Stimulated activated CD8-positive, alpha-beta memory T cell treated with anti-CD3 and anti-CD28 coated beads, Interleukin-15, amount 100 ng/mL, for 48 hours (primary cell): ENCODE data around the gene NHLRC2.
A peak's percentile ranks its signal among the peaks of the same experiment; 100 is the strongest.
"Not testable (repeated sequence)": the region's sequence is repeated elsewhere in the genome, so short reads cannot be mapped to it uniquely, and the experiment has no call there.

ENCODE experiments used
- DNase-seq, 2 donors: peaks; one replicate each; pipeline ENCODE4 v3.0.0-alpha.2; 2020; ENCODE audit warnings: low read depth in 2 of 2

The NHLRC2 gene

DNA sequence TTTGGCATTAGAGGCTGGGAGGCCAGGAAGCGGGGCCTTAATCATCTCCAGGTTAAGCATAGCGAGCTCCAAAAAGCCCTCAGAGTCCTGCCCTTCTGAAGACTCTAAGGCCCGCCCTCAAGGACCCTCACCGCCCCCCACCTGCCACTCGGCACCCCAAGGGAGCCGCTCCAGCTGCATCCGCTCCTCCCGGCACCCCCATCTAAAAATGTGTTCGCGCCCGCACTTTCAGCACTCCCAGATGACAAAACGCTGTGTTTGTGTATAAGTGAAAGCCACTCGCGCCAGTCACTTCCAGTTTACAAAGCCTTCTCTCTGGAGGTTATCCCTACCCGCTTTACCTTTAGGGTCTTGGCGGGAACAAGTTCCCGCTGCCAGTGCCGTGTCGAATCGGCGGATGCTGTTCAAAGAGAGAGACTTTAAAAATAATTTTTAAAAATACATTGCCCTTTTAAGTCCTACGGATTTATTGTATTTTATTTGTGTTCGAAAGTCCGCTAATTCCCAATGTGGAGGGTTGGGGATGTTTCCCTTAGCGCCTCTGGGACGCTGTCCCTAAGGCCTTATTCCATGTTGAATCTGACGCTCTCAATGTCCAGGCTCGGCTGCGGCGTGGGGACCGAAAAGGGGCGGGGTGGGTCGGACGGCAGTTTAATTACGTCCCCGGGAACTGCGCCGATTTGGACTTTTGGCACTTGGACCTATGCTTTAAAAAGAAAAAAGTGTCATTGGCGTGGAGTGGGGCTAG is at the start of gene NHLRC2, which contains the start of gene DCLRE1A:
TSS of gene NHLRC2 (plus strand) at position 649 of the 748 bp plus-strand sequence. CDS start 212 bp downstream, outside the sequence.
TSS of gene DCLRE1A (minus strand) at position 70 of the 748 bp plus-strand sequence. CDS start 900 bp downstream, outside the sequence.
- DNase-seq, result peak; percentile 45 to 50

DNA sequence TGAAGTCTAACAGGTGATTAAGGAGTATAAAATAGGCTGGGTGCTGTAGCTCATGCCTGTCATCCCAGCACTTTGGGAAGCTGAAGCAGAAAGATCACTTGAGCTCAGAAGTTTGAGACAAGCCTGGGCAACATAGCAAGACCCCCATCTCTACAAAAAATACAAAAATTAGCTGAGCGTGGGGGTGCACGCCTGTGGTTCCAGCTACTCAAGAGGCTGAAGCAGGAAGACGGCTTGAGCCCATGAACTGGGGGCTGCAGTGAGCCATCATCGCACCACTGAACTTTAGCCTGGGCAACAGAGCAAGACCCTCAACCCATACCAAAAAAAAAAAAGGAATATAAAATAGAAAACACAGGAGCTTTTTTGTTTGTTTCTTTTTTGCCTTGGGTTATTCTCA is 48.0 kb upstream of the NHLRC2 start:
- DNase-seq, result no peak

DNA sequence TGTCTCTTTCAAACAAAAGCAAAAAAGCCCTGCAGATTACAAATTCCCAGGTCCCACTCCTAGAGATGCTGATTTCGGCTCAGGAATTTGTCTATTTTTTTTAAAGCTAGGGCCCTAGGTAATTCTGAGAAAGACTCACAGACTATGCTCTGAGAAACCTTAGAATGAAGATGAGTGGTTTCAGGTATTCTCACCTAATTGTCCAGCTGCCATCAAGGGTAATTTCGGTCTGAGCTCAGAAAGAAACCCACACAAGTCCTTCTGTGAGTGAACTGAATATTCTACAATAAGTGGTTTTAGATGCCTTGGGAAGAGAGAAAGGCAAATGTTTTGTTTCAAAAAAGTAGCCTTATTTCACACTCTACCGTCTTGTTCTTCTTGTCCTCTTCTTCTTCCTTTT is 46.3 kb upstream of the NHLRC2 start:
- no peak for DNase-seq

- DNase-seq, result not testable (repeated sequence)
Measured at GRCh38 chr10:113814700-113815099, 39.8 kb upstream of the NHLRC2 start.

DNA sequence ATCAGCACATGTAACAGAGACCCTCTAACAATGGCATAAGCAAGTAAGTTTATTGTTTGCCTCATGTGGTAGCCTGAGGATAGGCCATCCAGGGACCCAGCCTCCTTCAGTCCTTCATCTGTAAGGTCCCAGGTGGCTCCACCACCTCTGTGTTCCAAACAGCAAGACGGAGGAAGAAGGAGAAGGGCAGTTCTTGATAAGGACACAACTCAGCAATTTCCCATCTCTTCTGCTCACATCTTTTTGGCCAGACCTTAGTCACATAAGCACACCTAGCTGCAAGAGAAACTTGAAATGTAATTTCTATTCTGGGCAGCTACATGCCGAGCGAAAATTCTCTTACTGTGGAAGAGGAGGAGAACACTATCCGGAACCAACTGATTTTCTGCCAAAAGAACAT is 34.5 kb upstream of the NHLRC2 start:
- DNase-seq, result no peak

DNA sequence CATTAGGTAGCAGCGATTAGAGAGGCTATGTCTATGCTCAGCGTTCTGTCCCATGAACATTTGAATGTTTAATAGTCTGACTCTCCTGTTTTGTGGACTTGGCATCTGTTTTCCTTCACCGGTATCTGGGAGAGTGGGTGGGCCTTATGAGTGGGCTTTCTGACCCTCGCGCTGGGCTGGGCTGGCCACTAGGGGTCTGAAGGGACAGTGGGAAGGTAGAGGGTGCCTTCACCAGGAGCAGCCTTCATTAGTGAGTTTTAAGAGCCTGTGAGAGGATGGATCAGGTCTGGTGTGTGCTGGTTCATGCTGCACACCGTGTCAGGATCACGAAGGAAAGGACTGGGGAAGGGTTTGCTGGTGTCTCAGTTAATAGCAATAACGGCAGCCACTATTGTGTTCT is 34.0 kb upstream of the NHLRC2 start:
- no peak for DNase-seq

GRCh38 chr10:113821306-113821705 is 33.2 kb upstream of the NHLRC2 start:
- DNase-seq, result not testable (repeated sequence)

- DNase-seq, result no peak
Measured at GRCh38 chr10:113822174-113822573, 32.3 kb upstream of the NHLRC2 start.

DNA sequence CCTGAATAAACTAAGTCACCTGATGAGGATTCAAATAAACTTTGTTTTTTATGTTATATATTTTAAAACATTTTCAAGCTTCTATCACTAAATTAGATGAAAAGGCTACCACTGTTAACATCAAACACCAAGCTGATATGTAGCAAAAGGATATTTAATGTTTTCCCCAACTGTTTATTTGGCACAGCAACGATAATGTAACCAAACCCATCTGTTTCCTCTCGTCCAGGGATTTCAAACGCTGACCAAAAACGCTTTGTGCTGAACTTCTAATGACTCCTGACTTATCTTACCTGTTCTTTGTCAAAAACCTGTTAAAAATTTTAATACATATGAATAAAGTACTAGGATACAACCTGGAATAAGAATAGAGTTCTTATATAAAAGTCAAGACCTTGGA is 31.1 kb upstream of the NHLRC2 start:
- no peak for DNase-seq

GRCh38 chr10:113825791-113826190 is 28.7 kb upstream of the NHLRC2 start:
- DNase-seq, result no peak

GRCh38 chr10:113828567-113828966 is 25.9 kb upstream of the NHLRC2 start:
- not testable (repeated sequence) for DNase-seq

DNA sequence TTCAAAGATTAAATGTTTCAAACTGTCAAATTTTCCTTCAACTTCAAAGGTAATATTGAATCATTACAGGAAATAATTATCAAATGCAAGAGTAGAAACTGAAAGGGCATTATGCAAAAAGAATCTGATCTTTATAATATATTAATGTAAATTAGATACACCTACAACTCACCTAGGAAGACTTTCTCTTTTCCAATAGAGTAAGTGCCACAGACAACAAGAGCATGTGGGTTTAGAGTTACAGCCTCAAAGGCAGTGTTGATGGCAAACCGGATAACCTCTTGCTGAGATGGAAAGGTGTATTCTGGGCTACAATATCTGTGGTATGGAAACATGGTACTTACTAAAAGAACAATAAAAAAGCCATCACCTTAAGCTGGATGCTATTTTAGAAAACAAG is 12.3 kb upstream of the NHLRC2 start:
- DNase-seq, result no peak

GRCh38 chr10:113843972-113844485 is 10.4 kb upstream of the NHLRC2 start:
- DNase-seq, result no peak

DNA sequence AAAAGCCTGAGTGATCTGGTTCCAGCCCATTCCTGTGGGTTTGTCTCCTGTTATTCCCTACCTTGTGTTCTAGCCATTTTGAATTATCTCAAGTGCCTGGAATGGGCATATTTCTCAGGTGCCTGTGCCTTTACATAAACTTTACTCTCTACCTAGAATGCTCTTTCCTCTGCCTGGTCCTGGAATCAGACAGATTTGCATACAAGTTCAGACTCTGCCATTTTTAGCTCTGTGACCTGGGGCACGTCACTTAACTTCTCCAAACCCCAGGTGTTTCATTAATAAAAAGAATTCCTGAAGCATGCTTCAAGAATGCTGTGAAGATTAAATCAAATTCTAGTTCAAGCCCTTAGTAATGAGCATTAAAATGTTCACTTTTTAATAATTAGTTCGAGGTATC is 8.4 kb upstream of the NHLRC2 start:
- no peak for DNase-seq

GRCh38 chr10:113849140-113849803 is 5.2 kb upstream of the NHLRC2 start:
- no peak for DNase-seq

GRCh38 chr10:113849946-113850345 is 4.5 kb upstream of the NHLRC2 start:
- no peak for DNase-seq

GRCh38 chr10:113853578-113854012 is 866 bp upstream of the NHLRC2 start:
- no peak for DNase-seq

DNA sequence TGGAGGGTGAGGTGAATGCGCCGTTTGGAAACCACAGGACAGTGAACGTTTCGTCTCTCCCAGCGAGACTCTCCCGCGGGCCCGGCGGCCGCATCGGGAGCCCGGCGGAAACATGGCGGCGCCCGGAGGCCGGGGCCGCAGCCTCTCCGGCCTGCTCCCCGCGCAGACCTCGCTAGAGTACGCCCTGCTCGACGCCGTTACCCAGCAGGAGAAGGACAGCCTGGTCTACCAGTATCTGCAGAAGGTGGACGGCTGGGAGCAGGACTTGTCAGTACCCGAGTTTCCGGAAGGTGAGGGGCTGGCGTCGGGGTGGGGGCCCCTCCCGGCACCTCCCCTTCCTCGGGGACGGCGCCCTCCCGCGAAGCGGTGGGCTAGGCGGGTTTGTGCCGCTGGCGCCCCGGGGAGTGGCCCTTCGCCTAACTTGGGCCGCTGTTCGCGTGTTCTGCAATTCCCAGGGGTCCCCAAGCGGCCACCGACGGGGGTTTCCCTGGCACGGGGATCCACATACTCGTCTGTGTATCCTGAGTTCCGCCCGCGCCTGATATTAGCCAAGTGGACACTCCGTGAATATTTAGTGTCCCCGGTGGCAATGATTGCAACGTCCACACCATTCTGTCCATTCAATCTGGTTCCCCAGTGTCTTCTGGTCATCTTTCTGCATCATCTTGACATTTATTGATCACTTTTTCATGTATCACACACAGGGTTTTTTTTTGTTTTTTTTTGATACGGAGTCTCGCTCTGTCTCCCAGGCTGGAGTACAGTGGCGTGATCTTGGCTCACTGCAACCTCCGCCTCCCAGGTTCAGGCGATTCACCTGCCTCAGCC is 514 bp downstream of the NHLRC2 start:
- peak; percentile 18 to 24 for DNase-seq

DNA sequence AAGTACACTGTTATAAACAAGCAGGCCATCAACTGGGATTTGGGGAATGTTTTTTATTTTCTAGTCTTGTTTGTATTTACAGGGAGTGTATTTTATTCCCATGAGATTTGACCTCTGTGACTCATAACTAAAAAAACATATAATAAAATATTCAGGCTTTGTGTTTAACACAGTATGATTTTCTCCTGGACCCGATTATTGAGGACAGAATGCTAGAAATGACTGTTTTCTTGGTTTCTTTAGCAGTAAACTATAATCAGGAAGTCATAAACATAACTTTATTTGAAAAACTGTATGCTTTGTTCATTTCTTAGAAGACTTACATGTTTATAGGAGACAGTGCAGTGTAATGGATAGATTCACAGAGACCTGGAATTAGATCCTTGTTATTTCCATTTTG is 2.1 kb downstream of the NHLRC2 start:
- no peak for DNase-seq

DNA sequence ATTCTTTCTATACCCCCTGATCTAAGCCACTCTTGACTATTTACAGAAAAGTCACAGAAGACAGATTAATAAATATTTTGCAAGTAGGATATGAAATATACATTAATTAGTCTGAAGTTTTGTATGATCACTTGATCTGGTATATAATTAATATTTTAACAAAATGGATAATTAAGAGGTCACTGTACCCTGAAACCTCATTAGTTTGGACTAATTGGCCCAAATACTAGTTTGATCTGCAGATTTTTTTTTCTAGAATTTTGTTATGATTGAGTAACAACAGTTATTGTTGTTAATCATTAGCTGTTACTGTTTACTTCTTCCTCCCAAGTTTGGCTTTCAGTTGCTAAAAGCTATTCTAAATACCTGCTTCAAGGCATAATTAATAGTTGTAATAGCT is 2.7 kb downstream of the NHLRC2 start:
- DNase-seq, result no peak

DNA sequence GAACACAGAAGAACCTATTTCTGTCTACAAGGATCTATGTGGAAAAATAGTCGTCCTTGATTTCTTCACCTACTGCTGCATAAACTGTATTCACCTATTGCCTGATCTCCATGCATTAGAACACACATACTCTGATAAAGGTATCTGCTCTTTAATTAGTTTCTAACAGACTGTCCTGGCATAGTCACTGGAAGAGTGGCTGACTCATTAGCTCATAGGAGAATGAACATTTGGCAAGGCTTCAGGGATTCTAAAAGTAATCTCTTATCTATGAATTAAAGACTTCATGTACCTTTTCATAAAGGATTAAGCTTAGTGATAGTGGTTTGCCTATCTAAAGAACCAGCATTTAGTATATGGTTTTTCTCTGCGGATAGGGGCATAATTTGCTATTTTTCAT is 4.1 kb downstream of the NHLRC2 start:
- DNase-seq, result no peak

GRCh38 chr10:113859261-113859660 is 4.8 kb downstream of the NHLRC2 start:
- no peak for DNase-seq
